ENCODE measurements around the gene MCRIP2. TPM values are rescaled to one million over a fixed set of nuclear protein-coding genes. Genes with fewer than 3 reads are reported as not detected.

MCRIP2 gene
- total and polyA plus RNA-seq, 2 of the 8 experiments (the other 6 are each of a cell fraction or from before 2014, with no cell fraction given), result 45.4 to 75.5 TPM

- 93% methylated on average over 18 of the region's 19 CpGs; no CpG with 5 or more reads in 1 of the 2 experiments for WGBS, 2 experiments (ENCODE audit: extremely low coverage in 1 of 2, insufficient coverage in 1 of 2, insufficient read length in 1 of 2, insufficient replicate concordance in 2 of 2, low coverage in 1 of 2, low lambda C conversion rate in 2 of 2, missing lambda C conversion rate in 1 of 2)
- Histone ChIP-seq H3K4me3 (ENCODE audit: extremely low read depth in 1 of 4, insufficient read depth in 2 of 4, low read depth in 3 of 4, low read length in 4 of 4) (no peak overlapping the region), H4K8ac (ENCODE audit: extremely low read depth, insufficient read depth, low read length) (no peak overlapping the region), H4K91ac (replicated peaks; ENCODE audit: insufficient read length, low read length) (no peak overlapping the region), H3K18ac (ENCODE audit: extremely low read depth, low read length) (no peak overlapping the region), H2AFZ (ENCODE audit: low read length) (no peak overlapping the region), H3K56ac (replicated peaks; ENCODE audit: insufficient read length, low read depth, low read length) (no peak overlapping the region), H4K20me1 (replicated peaks in 1 of 2; ENCODE audit: control insufficient read depth in 1 of 2, insufficient read depth in 2 of 2, low read length in 2 of 2) (peaks cover 5 to 27% of the 10 kb centered on the region in 2 experiments), H3K4me2 (ENCODE audit: insufficient read depth in 1 of 2, low read depth in 2 of 2, low read length in 2 of 2) (no peak overlapping the region), H3K23ac (ENCODE audit: insufficient read length) (no peak overlapping the region), H2BK5ac (ENCODE audit: low read depth, low read length) (no peak overlapping the region), H3K79me1 (ENCODE audit: low read depth, low read length) (peaks cover 13% of the 10 kb centered on the region), H3K14ac (ENCODE audit: insufficient read length) (no peak overlapping the region), H3K36me3 (ENCODE audit: control insufficient read depth in 2 of 4, insufficient read depth in 4 of 4, low read length in 3 of 4) (peaks cover 14 to 44% (median 33%) of the 10 kb centered on the region in 4 experiments), H4K5ac (ENCODE audit: insufficient read length, low read depth, low read length) (no peak overlapping the region), H2BK20ac (ENCODE audit: low read length) (no peak overlapping the region), H3K27ac (ENCODE audit: low read depth, low read length) (no peak overlapping the region), H3K27me3 (replicated peaks in 1 of 4; ENCODE audit: control insufficient read depth in 3 of 4, extremely low read depth in 1 of 4, insufficient read depth in 3 of 4, low read length in 3 of 4) (peaks cover 0 to 2% (median 0%) of the 10 kb centered on the region in 4 experiments; a peak in 2 of 7 replicates), H3K9ac (replicated peaks in 1 of 4; ENCODE audit: extremely low read depth in 1 of 4, low read depth in 3 of 4, low read length in 3 of 4) (no peak overlapping the region), H3K79me2 (ENCODE audit: control insufficient read depth in 1 of 2, insufficient read depth in 2 of 2, low read length in 2 of 2) (peaks cover 0 to 13% of the 10 kb centered on the region in 2 experiments; a peak in 1 of 4 replicates), H2BK120ac (replicated peaks; ENCODE audit: low read depth, low read length) (no peak overlapping the region), H2BK15ac (ENCODE audit: low read length) (no peak overlapping the region), H3K23me2 (ENCODE audit: low read depth, low read length) (peaks cover 12% of the 10 kb centered on the region), H2AK5ac (ENCODE audit: low read depth, low read length) (no peak overlapping the region), H3K4me1 (replicated peaks in 1 of 4; ENCODE audit: control insufficient read depth in 3 of 4, insufficient read depth in 4 of 4, low read length in 3 of 4) (peaks cover 0 to 27% (median 24%) of the 10 kb centered on the region in 4 experiments; a peak in 6 of 7 replicates), H2BK12ac (ENCODE audit: low read depth, low read length) (no peak overlapping the region), H3K9me3 (ENCODE audit: insufficient read depth in 2 of 2, low read depth in 1 of 2, low read length in 1 of 2) (no peaks in the 10 kb centered on the region), H3K4ac (replicated peaks; ENCODE audit: insufficient read length, low read depth, low read length) (no peak overlapping the region)
- ChIA-PET POLR2A (ENCODE audit: partially characterized antibody) (interaction anchor here (1.0 to 17.4 kb wide), 4 partner anchors 6 to 40 kb away, joined by 3 to 214 read pairs (median 108); partner anchors contain the start of genes JMJD8, RHBDL1, RHOT2 and STUB1), CTCF (ENCODE audit: partially characterized antibody) (interaction anchor here (1.3 to 12.0 kb wide), 4 partner anchors 12 to 90 kb away, joined by 5 to 75 read pairs (median 5); partner anchors contain the start of gene WDR24)
- FAIRE-seq (no peak), DNase-seq (ENCODE audit: low read depth in 1 of 2, low spot score in 2 of 2) (no peak)
- no peak for TF ChIP-seq HDAC2 (IDR thresholded peaks at IDR 0.05; ENCODE audit: borderline replicate concordance in 1 of 2, low read depth in 2 of 2, low read length in 2 of 2)
- no peak for TF ChIP-seq POLR2AphosphoS5 (IDR thresholded peaks at IDR 0.05; ENCODE audit: low read depth, low read length)
- no peak for TF ChIP-seq RNF2 (IDR thresholded peaks at IDR 0.05; ENCODE audit: borderline replicate concordance, low read depth, low read length, missing control alignments, poor library complexity, severe bottlenecking)
- TF ChIP-seq ATF2 (IDR thresholded peaks at IDR 0.05; ENCODE audit: low read length), result no peak
- no peak for TF ChIP-seq YY1 (IDR thresholded peaks at IDR 0.05; ENCODE audit: low read depth, low read length)
- no peak for TF ChIP-seq SP1 (IDR thresholded peaks at IDR 0.05; ENCODE audit: low read depth, low read length)
- TF ChIP-seq SRF (IDR thresholded peaks at IDR 0.05; ENCODE audit: low read depth, low read length), result no peak
- no peak for TF ChIP-seq JUND (IDR thresholded peaks at IDR 0.05; ENCODE audit: low read length)
- no peak for TF ChIP-seq ATF3 (IDR thresholded peaks at IDR 0.05; ENCODE audit: insufficient read depth, low read depth, low read length)
- no peak for TF ChIP-seq NRF1 (IDR thresholded peaks at IDR 0.05; ENCODE audit: low read depth, low read length)
- no peak for TF ChIP-seq POU5F1 (IDR thresholded peaks at IDR 0.05; ENCODE audit: low read depth, low read length)
Measured at GRCh38 chr16:672371-672770, 30.7 kb downstream of the MCRIP2 start.

All from H1 (cell line).